ENCODE measurements around the gene SLC19A2. TPM values are rescaled to one million over a fixed set of nuclear protein-coding genes. Genes with fewer than 3 reads are reported as not detected.

The SLC19A2 gene
- total RNA-seq, 1 donor from 2014 or later, result 36.7 TPM

- Histone ChIP-seq H3K4me1 (no peaks in the 10 kb centered on the region), H3K4me3 (no peak overlapping the region), H3K27ac (no peak overlapping the region), H3K36me3 (no peaks in the 10 kb centered on the region), H3K27me3 (no peaks in the 10 kb centered on the region), H3K9me3 (no peaks in the 10 kb centered on the region)
- intact Hi-C loops (cut with DNase I), result no loop called here
- TF ChIP-seq CTCF (IDR thresholded peaks at IDR 0.05), result no peak
- no peak for DNase-seq (ENCODE audit: low spot score in 2 of 2)
Measured at GRCh38 chr1:169528215-169529067, 42.7 kb upstream of the SLC19A2 start.

GRCh38 chr1:169527451-169528214 lies 41.9 kb upstream of the SLC19A2 start:
- Histone ChIP-seq H3K36me3 (no peaks in the 10 kb centered on the region), H3K27ac (no peak overlapping the region), H3K9me3 (no peaks in the 10 kb centered on the region), H3K4me3 (no peak overlapping the region), H3K4me1 (no peaks in the 10 kb centered on the region), H3K27me3 (no peaks in the 10 kb centered on the region)
- no peak for DNase-seq (ENCODE audit: low spot score in 2 of 2)
- no peak for TF ChIP-seq CTCF (IDR thresholded peaks at IDR 0.05)
- intact Hi-C loops (cut with DNase I), result no loop called here

GRCh38 chr1:169527001-169527400 lies 41.3 kb upstream of the SLC19A2 start:
- TF ChIP-seq CTCF (IDR thresholded peaks at IDR 0.05), result no peak
- intact Hi-C loops (cut with DNase I), result no loop called here
- H3K9me3 ChIP-seq, result no peaks in the 10 kb centered on the region

GRCh38 chr1:169526120-169526832 lies 40.5 kb upstream of the SLC19A2 start:
- Histone ChIP-seq H3K4me3 (no peak overlapping the region), H3K4me1 (no peaks in the 10 kb centered on the region), H3K27ac (no peak overlapping the region), H3K36me3 (no peaks in the 10 kb centered on the region), H3K9me3 (no peaks in the 10 kb centered on the region), H3K27me3 (no peaks in the 10 kb centered on the region)
- TF ChIP-seq CTCF (IDR thresholded peaks at IDR 0.05), result no peak
- no peak for DNase-seq (ENCODE audit: low spot score in 2 of 2)
- intact Hi-C loops (cut with DNase I), result no loop called here

More at GRCh38 chr1:169527001-169527400, 41.3 kb upstream of the SLC19A2 start:
- DNase-seq (ENCODE audit: low spot score in 2 of 2), result no peak
- Histone ChIP-seq H3K27me3 (no peaks in the 10 kb centered on the region), H3K27ac (no peak overlapping the region), H3K4me3 (no peak overlapping the region), H3K4me1 (no peaks in the 10 kb centered on the region), H3K36me3 (no peaks in the 10 kb centered on the region)

- Histone ChIP-seq H3K27ac (no peak overlapping the region), H3K36me3 (no peaks in the 10 kb centered on the region), H3K27me3 (no peaks in the 10 kb centered on the region), H3K4me3 (no peak overlapping the region), H3K4me1 (no peaks in the 10 kb centered on the region), H3K9me3 (no peaks in the 10 kb centered on the region)
- intact Hi-C loops (cut with DNase I), result no loop called here
- no peak for TF ChIP-seq CTCF (IDR thresholded peaks at IDR 0.05)
- DNase-seq (ENCODE audit: low spot score in 2 of 2), result no peak
Measured at GRCh38 chr1:169525391-169525790, 39.6 kb upstream of the SLC19A2 start.
